GM20000 (cell line): ENCODE results near the gene EBF3.

ENCODE experiments used
- DNase-seq: peaks from one replicate; pipeline ENCODE4 v3.0.0; 2012; ENCODE audit warnings: low spot score
- CTCF ChIP-seq: IDR thresholded peaks from 2 replicates; pipeline ENCODE4 v1.5.1; 2012; ENCODE audit warnings: mild to moderate bottlenecking, control low read depth; ENCODE audit errors: extremely low read depth, missing control alignments

Gene EBF3

DNA sequence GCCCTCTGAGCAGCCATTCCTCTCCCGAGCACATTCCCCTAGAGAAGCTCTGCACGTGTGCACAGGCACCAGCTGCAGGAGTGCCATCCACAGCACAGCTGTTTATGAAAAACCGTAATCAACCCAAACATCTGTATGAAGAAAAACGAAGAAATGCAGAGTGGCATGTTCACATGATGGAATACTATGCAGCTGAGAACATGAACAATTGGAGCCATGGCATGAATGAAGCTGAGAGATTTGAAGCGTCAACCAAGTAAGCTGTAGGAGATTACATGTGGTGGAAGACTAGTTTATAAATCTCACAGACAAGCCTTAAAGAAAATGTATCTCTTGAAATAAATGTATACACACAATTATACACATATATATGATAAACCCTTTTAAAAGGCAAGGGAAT, 176.5 kb downstream of the EBF3 start:
- no peak for DNase-seq
- TF ChIP-seq CTCF = no peak

DNA sequence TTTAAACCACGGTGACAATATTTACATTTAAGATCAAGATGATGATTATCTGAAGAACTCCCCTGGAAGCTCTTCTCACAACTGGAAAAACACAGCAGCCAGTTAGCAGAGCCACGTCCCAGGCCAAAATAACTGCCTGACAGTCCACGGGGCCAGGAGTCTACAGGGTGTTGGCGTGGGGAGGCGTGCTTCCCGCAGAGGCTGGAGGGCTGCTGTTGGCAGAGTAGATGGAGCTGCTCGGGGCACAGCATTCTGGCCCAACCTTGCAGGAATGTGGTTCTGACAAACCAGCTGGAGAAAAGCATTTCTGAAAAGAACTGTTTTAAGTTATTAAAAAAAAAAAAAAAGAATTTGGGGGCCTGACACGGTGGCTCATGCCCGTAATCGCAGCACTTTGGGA, 177.9 kb downstream of the EBF3 start:
- TF ChIP-seq CTCF = no peak
- no peak for DNase-seq

DNA sequence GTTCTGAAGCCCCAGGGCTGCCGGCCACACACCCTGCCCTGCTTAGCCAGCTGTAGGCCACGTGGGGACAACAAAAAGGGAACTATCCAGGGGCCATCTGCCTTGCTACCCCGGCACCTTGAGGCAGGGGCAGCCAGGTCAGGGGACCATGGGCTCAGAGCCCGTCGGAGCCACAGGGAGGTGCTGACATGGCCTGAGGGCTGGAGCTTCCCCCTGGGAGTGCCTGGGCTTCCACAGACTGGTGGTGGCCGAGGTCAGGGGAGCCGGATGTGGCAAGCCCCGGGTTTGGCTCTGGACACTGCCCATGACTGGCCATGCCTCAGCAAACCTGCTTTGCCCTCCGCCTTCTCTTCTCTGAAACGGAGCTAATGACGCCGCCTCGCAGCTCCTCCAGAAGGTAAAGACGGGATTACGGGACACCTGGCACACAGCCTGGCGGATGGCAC, 178.5 kb downstream of the EBF3 start:
- no peak for DNase-seq
- TF ChIP-seq CTCF = no peak
